ENCODE measurements around the gene PARD6B.
"Not testable (repeated sequence)": the region's sequence is repeated elsewhere in the genome, so short reads cannot be mapped to it uniquely, and the experiment has no call there.

Gene PARD6B

GRCh38 chr20:50703651-50704438 lies 27.5 kb upstream of the PARD6B start:
- not testable (repeated sequence) for DNase-seq (ENCODE audit: low read depth in 2 of 2)

- no peak for DNase-seq (ENCODE audit: low read depth in 2 of 2)
These were observed 26.9 kb upstream of the PARD6B start for GRCh38 chr20:50704514-50704913.

GRCh38 chr20:50704971-50705370 lies 26.4 kb upstream of the PARD6B start:
- DNase-seq (ENCODE audit: low read depth in 2 of 2): no peak

- DNase-seq (ENCODE audit: low read depth in 2 of 2): peak; percentile 97
These were observed 22.3 kb upstream of the PARD6B start for GRCh38 chr20:50708845-50709635.

- no peak for DNase-seq (ENCODE audit: low read depth in 2 of 2)
These were observed 21.8 kb upstream of the PARD6B start for GRCh38 chr20:50709636-50709973.

GRCh38 chr20:50710492-50711063 lies 20.8 kb upstream of the PARD6B start:
- no peak for DNase-seq (ENCODE audit: low read depth in 2 of 2)

GRCh38 chr20:50711113-50711825 lies 20.1 kb upstream of the PARD6B start:
- no peak for DNase-seq (ENCODE audit: low read depth in 2 of 2)

- no peak for DNase-seq (ENCODE audit: low read depth in 2 of 2)
These were observed 18.4 kb upstream of the PARD6B start for GRCh38 chr20:50712771-50713656.

GRCh38 chr20:50713657-50714101 lies 17.7 kb upstream of the PARD6B start:
- no peak for DNase-seq (ENCODE audit: low read depth in 2 of 2)

- DNase-seq (ENCODE audit: low read depth in 2 of 2): not testable (repeated sequence)
These were observed 17.0 kb upstream of the PARD6B start for GRCh38 chr20:50714426-50714825.

GRCh38 chr20:50715694-50716093 lies 15.7 kb upstream of the PARD6B start:
- no peak for DNase-seq (ENCODE audit: low read depth in 2 of 2)

GRCh38 chr20:50716518-50716917 lies 14.9 kb upstream of the PARD6B start:
- DNase-seq (ENCODE audit: low read depth in 2 of 2): no peak

- no peak for DNase-seq (ENCODE audit: low read depth in 2 of 2)
These were observed 14.1 kb upstream of the PARD6B start for GRCh38 chr20:50717312-50717711.

GRCh38 chr20:50717974-50718761 lies 13.2 kb upstream of the PARD6B start:
- no peak for DNase-seq (ENCODE audit: low read depth in 2 of 2)

GRCh38 chr20:50719328-50719727 lies 12.1 kb upstream of the PARD6B start:
- DNase-seq (ENCODE audit: low read depth in 2 of 2): no peak

- DNase-seq (ENCODE audit: low read depth in 2 of 2): no peak
These were observed 11.4 kb upstream of the PARD6B start for GRCh38 chr20:50720026-50720425.

- no peak for DNase-seq (ENCODE audit: low read depth in 2 of 2)
These were observed 10.8 kb upstream of the PARD6B start for GRCh38 chr20:50720582-50720981.

- DNase-seq (ENCODE audit: low read depth in 2 of 2): no peak
These were observed 9.5 kb upstream of the PARD6B start for GRCh38 chr20:50721881-50722281.

- DNase-seq (ENCODE audit: low read depth in 2 of 2): no peak
These were observed 8.8 kb upstream of the PARD6B start for GRCh38 chr20:50722424-50723155.

- DNase-seq (ENCODE audit: low read depth in 2 of 2): no peak
These were observed 7.7 kb upstream of the PARD6B start for GRCh38 chr20:50723672-50724071.

All from fibroblast of skin of left quadriceps (primary cell).